Measurements from ENCODE around the gene HNRNPR.

DNA sequence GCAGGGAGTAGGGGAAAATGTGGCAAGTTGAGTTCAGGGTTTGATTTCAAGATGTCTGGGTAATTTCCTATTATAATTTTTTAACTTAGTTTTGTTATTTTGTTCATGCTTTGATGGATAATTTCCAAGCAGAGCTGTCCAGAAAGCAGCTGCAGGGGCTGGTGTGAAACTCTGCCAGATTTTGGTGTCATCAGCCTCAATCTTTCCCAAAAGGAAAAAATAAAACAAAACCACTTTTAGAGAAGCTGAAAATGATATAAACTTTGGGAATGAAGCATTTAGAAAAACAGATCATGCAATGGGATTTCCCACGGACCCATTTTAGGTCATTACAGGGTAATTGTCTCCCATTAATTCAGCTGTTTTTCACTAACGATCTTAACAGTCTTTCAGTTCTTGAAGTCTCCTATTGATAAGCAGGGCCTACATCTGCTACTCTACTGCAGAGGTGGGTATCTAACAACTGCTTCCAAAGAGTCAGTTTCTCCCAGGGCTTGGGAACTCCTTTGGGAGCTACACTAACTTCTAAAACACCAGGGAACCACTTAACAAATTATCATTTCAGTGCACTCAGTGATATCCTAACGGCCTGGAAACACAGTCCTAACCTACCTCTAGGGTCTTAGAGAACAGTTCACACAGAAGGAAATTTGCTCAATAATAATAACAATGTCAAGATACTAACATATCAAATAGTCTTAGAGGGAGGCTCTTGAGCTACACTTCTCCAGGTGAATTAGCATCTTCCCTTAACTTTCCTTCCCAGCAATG, 13.2 kb upstream of the HNRNPR start:
- TF ChIP-seq, protein P1, sequence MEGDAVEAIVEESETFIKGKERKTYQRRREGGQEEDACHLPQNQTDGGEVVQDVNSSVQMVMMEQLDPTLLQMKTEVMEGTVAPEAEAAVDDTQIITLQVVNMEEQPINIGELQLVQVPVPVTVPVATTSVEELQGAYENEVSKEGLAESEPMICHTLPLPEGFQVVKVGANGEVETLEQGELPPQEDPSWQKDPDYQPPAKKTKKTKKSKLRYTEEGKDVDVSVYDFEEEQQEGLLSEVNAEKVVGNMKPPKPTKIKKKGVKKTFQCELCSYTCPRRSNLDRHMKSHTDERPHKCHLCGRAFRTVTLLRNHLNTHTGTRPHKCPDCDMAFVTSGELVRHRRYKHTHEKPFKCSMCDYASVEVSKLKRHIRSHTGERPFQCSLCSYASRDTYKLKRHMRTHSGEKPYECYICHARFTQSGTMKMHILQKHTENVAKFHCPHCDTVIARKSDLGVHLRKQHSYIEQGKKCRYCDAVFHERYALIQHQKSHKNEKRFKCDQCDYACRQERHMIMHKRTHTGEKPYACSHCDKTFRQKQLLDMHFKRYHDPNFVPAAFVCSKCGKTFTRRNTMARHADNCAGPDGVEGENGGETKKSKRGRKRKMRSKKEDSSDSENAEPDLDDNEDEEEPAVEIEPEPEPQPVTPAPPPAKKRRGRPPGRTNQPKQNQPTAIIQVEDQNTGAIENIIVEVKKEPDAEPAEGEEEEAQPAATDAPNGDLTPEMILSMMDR (IDR thresholded peaks at IDR 0.05), result no peak
- TF ChIP-seq POLR2A (IDR thresholded peaks at IDR 0.05), result no peak

All from esophagus squamous epithelium (tissue), 4 donors.